Pancreas (tissue), 10 donors: ENCODE measurements around the gene RNF187. TPM values are rescaled to one million over a fixed set of nuclear protein-coding genes. Genes with fewer than 3 reads are reported as not detected.

Experiments
- ATAC-seq, 4 donors: fragments of 200-7000 bp; cut with Tn5 transposase; one replicate each; pipeline versions ENCODE4 v1.8.0 to v1.9.1; 2020; ENCODE audit warnings: mild to moderate bottlenecking in 4 of 4, moderate library complexity in 4 of 4
- DNase-seq, 6 donors: peaks; one replicate each; pipeline ENCODE4 v3.0.0-alpha.2; 2020
- FAIRE-seq: peaks from 2 replicates; lab custom pipeline; 2012; peaks lifted over from hg19 to GRCh38; lab: Jason Lieb, UNC
- H3K27ac ChIP-seq, 4 donors: fragments of 200-600 bp; sonication (generic); 1 replicate in 3 of 4; 2 replicates in 1 of 4; pipeline versions ENCODE4 v1.5.0 to v1.8.0; 2020
- H3K27me3 ChIP-seq, 4 donors: fragments of 200-600 bp; one replicate each; pipeline ENCODE4 v1.8.0; 2021
- H3K36me3 ChIP-seq, 3 donors: fragments of 200-600 bp; sonication (generic) in 1 of 3; one replicate each; pipeline versions ENCODE4 v1.5.0 to v1.8.0; 2020 to 2021
- H3K4me1 ChIP-seq, 3 donors: fragments of 200-600 bp; one replicate each; pipeline ENCODE4 v1.8.0; 2021
- H3K4me3 ChIP-seq, 4 donors: fragments of 200-600 bp; sonication (generic) in 2 of 4; one replicate each; pipeline versions ENCODE4 v1.5.0 to v1.8.0; 2020 to 2021
- H3K9me3 ChIP-seq, 4 donors: fragments of 200-600 bp; one replicate each; pipeline ENCODE4 v1.8.0; 2021
- WGBS, 2 donors: extraction: QIAGEN DNeasy Blood & Tissue Kit; methylation state at CpG; one replicate each; pipeline ENCODE4 v1.1.7; 2013; 5-methylcytosine and 5-hydroxymethylcytosine counted together
- intact Hi-C, 3 donors: fragments of 100-400 bp; cut with DNase I; formaldehyde crosslinking; loops; one replicate each; pipeline versions ENCODE4 v1.11.1 to v1.14.2; 2022
- polyA plus RNA-seq, 2 donors: library from polyadenylated mRNA; stranded (reverse); fragments of 200-250 nt; gene quantifications; one replicate each; pipeline ENCODE4 v1.2.3, GENCODE V29; 2013
- total RNA-seq, 6 donors: library from RNA; stranded (reverse); fragmentation: NEBNext Ultra II Directional in 4 of 6; extraction: Animal tissue kit (Norgen Biotek cat#: 25700) in 4 of 6; gene quantifications; one replicate each; pipeline versions ENCODE4 v1.2.1 to v1.2.4, GENCODE V29; 2021 to 2023
- TF ChIP-seq, protein P1 (sequence below), 4 donors: fragments of 200-600 bp; sonication (generic) in 3 of 4; IDR thresholded peaks; one replicate each; pipeline versions ENCODE4 v1.5.0 to v1.8.0; 2021; ENCODE audit warnings: antibody characterized with exemption in 4 of 4
- donor health status: healthy with polysubstance abuse.
- donor health status: DM: no; HTN: no; CAD: no; lungs with moderate emphysema.
- donor health status: DM: no; HTN: no; CAD: no.
- donor health status: control.
- donor health status: control.
- donor health status: Bipolar disorder and iron deficiency.
- donor health status: DM: yes; HTN: yes; CAD: no.
- donor health status: DM: no; HTN: no; CAD: no.
- donor health status: DM: no; HTN: no; CAD: no.
- donor health status: DM: yes; HTN: yes; CAD: no.

RNF187 gene
- total and polyA plus RNA-seq, 8 donors, result 16.0 to 60.2 (median 51.4) TPM

GRCh38 chr1:228474507-228474906 is 12.7 kb upstream of the RNF187 start:
- Histone ChIP-seq H3K27me3 (peaks cover 0 to 10% (median 1%) of the 10 kb centered on the region in 4 donors), H3K36me3 (no peaks in the 10 kb centered on the region), H3K27ac (no peak overlapping the region), H3K9me3 (no peaks in the 10 kb centered on the region), H3K4me1 (no peaks in the 10 kb centered on the region), H3K4me3 (no peak overlapping the region)
- DNase-seq (no peak), ATAC-seq (no peak), FAIRE-seq (no peak)
- 84 to 86% methylated on average over 3 of the region's 3 CpGs for WGBS, 2 donors
- intact Hi-C loops, result no loop called here
- TF ChIP-seq, protein P1, sequence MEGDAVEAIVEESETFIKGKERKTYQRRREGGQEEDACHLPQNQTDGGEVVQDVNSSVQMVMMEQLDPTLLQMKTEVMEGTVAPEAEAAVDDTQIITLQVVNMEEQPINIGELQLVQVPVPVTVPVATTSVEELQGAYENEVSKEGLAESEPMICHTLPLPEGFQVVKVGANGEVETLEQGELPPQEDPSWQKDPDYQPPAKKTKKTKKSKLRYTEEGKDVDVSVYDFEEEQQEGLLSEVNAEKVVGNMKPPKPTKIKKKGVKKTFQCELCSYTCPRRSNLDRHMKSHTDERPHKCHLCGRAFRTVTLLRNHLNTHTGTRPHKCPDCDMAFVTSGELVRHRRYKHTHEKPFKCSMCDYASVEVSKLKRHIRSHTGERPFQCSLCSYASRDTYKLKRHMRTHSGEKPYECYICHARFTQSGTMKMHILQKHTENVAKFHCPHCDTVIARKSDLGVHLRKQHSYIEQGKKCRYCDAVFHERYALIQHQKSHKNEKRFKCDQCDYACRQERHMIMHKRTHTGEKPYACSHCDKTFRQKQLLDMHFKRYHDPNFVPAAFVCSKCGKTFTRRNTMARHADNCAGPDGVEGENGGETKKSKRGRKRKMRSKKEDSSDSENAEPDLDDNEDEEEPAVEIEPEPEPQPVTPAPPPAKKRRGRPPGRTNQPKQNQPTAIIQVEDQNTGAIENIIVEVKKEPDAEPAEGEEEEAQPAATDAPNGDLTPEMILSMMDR (IDR thresholded peaks at IDR 0.05), result no peak

DNA sequence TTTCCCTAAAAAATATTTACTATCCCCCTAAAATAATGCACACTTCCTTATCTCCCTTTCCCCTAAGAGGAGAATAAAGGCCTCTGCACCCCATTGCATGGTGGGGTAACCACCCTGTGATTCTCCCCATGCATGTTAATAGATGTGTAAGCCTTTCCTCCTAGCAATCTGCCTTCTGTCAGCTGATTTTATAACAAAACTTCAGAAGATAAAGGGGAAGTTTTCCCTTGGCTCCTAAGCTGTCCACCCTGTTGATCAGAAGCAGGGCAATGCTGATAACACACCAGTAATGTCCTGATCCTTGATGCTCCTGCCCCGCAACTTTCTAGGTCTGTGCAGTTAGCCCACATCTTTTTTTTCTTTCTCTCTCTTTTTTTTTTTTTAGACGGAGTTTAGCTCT is 11.4 kb upstream of the RNF187 start:
- ATAC-seq (no peak), DNase-seq (no peak), FAIRE-seq (no peak)
- Histone ChIP-seq H3K27me3 (peaks cover 0 to 7% (median 0%) of the 10 kb centered on the region in 4 donors), H3K36me3 (no peaks in the 10 kb centered on the region), H3K9me3 (no peaks in the 10 kb centered on the region), H3K4me3 (no peak overlapping the region), H3K27ac (no peak overlapping the region), H3K4me1 (peaks cover 0 to 3% (median 0%) of the 10 kb centered on the region in 3 donors)
- intact Hi-C loops, result no loop called here
- TF ChIP-seq, protein P1 (IDR thresholded peaks at IDR 0.05), result no peak
- 67 to 72% methylated on average over 2 of the region's 2 CpGs for WGBS, 2 donors

- Histone ChIP-seq H3K4me1 (peaks cover 0 to 3% (median 0%) of the 10 kb centered on the region in 3 donors), H3K27me3 (no peaks in the 10 kb centered on the region), H3K9me3 (no peaks in the 10 kb centered on the region), H3K4me3 (no peak overlapping the region), H3K36me3 (no peaks in the 10 kb centered on the region), H3K27ac (no peak overlapping the region)
- FAIRE-seq (no peak), DNase-seq (no peak), ATAC-seq (no peak)
- TF ChIP-seq, protein P1 (IDR thresholded peaks at IDR 0.05), result no peak
- intact Hi-C loops, result no loop called here
- 86 to 87% methylated on average over 4 of the region's 4 CpGs for WGBS, 2 donors
Measured at GRCh38 chr1:228477263-228477662, 9.9 kb upstream of the RNF187 start.

DNA sequence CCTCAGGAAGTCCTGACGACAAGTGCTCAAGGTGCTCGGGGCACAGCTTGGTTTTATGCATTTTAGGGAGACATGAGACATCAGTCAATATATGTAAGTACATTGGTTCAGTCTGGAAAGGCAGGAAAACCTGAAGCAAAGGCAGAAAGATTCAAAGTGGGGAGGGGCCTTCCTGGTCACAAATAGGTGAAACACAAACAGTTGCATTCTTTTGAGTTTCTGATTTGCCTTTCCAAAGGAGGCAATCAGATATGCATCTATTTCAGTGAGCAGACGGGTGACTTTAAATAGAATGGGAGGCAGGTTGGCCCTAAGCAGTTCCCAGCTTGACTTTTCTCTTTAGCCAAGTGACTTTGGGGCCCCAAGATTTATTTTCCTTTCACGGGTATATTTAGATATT is 8.9 kb upstream of the RNF187 start:
- Histone ChIP-seq H3K4me3 (no peak overlapping the region), H3K4me1 (peaks cover 0 to 3% (median 0%) of the 10 kb centered on the region in 3 donors), H3K36me3 (no peaks in the 10 kb centered on the region), H3K27me3 (no peaks in the 10 kb centered on the region), H3K9me3 (no peaks in the 10 kb centered on the region), H3K27ac (no peak overlapping the region)
- DNase-seq, result no peak
- ATAC-seq, result no peak
- no peak for FAIRE-seq
- 41 to 57% methylated on average over 4 of the region's 4 CpGs for WGBS, 2 donors
- TF ChIP-seq, protein P1 (IDR thresholded peaks at IDR 0.05), result no peak
- intact Hi-C loops, result no loop called here

DNA sequence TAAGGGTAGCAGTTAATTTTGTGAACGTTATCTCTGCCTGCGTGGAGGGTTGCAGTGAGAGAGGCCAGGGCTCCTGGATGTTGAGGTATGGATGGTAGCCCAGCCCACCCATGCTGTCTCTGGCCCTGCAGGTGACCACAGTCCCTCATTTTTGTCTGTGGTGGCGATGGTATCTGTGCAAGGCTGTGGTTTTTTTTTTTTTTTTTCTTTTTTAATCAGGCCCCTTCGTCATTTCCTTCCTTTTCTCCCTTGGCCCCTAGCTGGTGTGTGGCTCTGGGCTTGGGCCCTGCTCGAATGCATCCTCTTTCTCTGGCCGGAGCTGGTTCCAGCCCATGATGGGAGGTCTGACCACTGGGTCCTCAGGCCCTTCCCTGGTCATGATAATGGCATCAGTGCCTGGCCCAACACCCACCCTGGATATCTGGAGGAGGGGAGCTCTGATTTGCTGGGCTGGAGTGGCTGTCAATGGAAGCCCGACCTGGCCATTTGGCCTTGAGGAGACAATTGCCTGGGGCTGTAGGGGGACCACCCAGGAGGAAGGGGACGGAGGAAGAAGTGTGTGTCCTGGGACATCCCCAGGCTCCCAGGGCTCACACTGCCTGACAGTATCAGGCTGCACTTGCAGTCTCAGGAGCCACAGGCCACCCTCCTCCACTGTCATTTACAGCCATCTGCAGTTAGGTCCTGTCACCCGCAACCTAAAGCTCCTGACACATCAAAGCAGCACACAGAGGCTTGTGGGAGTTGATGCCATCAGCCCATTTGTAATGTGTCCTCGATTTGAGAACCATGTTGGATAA is 8.1 kb upstream of the RNF187 start:
- 72 to 75% methylated on average over 10 of the region's 10 CpGs for WGBS, 2 donors
- peaks cover 0 to 3% (median 0%) of the 10 kb centered on the region in 3 donors for H3K4me1 ChIP-seq
- TF ChIP-seq, protein P1 (IDR thresholded peaks at IDR 0.05), result no peak
- DNase-seq (no peak), ATAC-seq (peak in 1 of 4 donors; percentile 65), FAIRE-seq (no peak)
- H3K27ac ChIP-seq, result no peak overlapping the region
- no peak overlapping the region for H3K4me3 ChIP-seq
- no peaks in the 10 kb centered on the region for H3K9me3 ChIP-seq
- H3K36me3 ChIP-seq, result no peaks in the 10 kb centered on the region
- intact Hi-C loops, result no loop called here
- H3K27me3 ChIP-seq, result no peaks in the 10 kb centered on the region
